ENCODE measurements around the gene CPOX. TPM values are rescaled to one million over a fixed set of nuclear protein-coding genes. Genes with fewer than 3 reads are reported as not detected.
"Not testable (repeated sequence)": the region's sequence is repeated elsewhere in the genome, so short reads cannot be mapped to it uniquely, and the experiment has no call there.

Gene CPOX
- total RNA-seq: 10 to 100 TPM; 71.6 to 88.5 TPM

GRCh38 chr3:98593046-98593936, at the start of gene CPOX:
Gene CPOX, minus strand, starts transcription at chr3:98593611. Its CDS starts 107 bp downstream, at chr3:98593504.
- no peaks in the 10 kb centered on the region for H3K9me3 Mint-ChIP-seq (ENCODE audit: low read depth)
- peak; percentile 94 for DNase-seq
- no peaks in the 10 kb centered on the region for H3K27me3 Mint-ChIP-seq
- peak; percentile 98 for ATAC-seq
- peak within 1 kb of the TSS; percentile 99 for H3K27ac Mint-ChIP-seq
- peaks cover 46% of the 10 kb centered on the region for H3K4me1 Mint-ChIP-seq
- CTCF ChIA-PET: interaction anchor here (0.6 to 3.3 kb wide), 14 partner anchors 8 to 765 kb away, joined by 3 to 12 read pairs (median 4); no protein-coding TSS in a partner anchor
- peak within 1 kb of the TSS; percentile 99 for H3K4me3 Mint-ChIP-seq
- peaks cover 36% of the 10 kb centered on the region for H3K36me3 Mint-ChIP-seq

DNA sequence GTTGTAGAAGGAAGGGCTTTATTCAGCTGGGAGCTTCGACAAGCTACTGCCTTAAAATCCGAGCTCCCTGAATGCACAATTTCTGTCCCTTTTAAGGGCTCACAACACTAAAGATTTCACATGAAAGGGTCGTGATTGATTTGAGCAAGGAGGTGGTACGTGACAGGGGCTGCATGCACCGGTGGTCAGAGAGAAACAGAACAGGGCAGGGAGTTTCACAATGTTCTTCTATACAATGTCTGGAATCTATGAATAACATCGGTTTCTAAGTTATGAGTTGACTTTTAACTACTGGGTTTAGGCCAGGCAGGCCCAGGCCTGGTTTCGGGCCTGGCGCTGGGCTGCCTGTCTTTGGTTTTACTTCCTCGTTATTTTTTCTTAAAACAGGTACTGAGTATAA, 49.4 kb upstream of the CPOX start:
- DNase-seq; ATAC-seq; H3K9me3 Mint-ChIP-seq (ENCODE audit: low read depth); H3K27ac Mint-ChIP-seq; H3K4me1 Mint-ChIP-seq; CTCF ChIA-PET; H3K36me3 Mint-ChIP-seq; H3K4me3 Mint-ChIP-seq: not testable (repeated sequence)
- H3K27me3 Mint-ChIP-seq: peaks cover 18% of the 10 kb centered on the region

DNA sequence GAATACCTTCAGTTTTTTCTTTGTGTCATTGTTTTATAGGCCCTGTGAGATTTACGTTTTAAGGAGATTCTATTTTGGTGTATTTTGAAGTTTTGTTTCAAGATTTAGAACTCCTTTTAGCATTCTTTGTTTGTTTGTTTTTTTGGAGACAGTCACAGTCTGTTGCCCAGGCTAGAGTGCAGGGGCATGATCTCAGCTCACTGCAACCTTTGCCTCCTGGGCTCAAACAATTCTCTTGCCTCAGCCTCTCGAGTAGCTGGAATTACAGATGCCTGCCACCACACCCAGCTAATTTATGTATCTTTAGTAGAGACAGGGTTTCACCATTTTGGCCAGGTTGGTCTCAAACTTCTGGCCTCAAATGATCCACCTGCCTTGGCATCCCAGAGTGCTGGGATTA, 48.3 kb upstream of the CPOX start:
- H3K9me3 Mint-ChIP-seq (ENCODE audit: low read depth); H3K4me3 Mint-ChIP-seq; CTCF ChIA-PET; DNase-seq; H3K27ac Mint-ChIP-seq; ATAC-seq; H3K4me1 Mint-ChIP-seq; H3K36me3 Mint-ChIP-seq: not testable (repeated sequence)
- peaks cover 18% of the 10 kb centered on the region for H3K27me3 Mint-ChIP-seq

DNA sequence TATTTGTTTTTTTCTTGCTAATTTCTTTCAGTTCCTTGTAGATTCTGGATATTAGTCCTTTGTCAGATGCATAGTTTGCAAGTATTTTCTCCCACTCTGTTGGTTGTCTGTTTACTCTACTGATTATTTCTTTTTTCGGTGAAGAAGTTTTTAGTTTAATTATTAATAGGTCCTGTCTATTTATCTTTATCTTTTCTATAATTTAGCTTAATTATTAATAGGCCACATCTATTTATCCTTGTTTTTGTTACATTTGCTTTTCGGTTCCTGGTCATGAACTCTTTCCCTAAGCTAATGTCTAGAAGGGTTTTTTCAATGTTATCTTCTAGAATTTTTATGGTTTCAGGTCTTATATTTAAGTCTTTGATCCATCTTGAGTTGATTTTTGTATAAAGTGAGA, 45.1 kb upstream of the CPOX start:
- H3K9me3 Mint-ChIP-seq (ENCODE audit: low read depth); H3K27ac Mint-ChIP-seq; H3K4me3 Mint-ChIP-seq; H3K36me3 Mint-ChIP-seq; DNase-seq; ATAC-seq; H3K4me1 Mint-ChIP-seq; CTCF ChIA-PET: not testable (repeated sequence)
- H3K27me3 Mint-ChIP-seq: peaks cover 18% of the 10 kb centered on the region

DNA sequence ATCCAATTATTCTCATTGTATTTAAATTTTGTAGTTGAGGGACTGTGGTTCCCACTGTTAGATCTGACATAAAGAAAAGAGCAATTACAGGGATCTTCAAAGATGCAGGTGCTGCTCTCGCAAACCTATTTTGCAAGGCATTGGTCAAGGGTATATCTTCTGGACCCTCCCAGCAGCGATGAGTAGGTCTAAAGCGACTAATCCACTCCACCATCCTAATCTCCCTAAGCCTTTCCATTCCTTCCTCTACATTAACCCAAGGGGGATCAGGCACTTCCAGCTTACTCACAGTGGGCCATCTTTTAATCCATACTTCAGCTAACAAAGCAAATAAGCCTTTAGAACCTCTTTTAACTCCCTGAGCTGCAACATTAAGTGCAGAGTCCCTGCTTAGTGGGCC, 37.0 kb upstream of the CPOX start:
- CTCF ChIA-PET: interaction anchor here (0.5 kb wide), 1 partner anchor 101 kb away, joined by 3 read pairs; no protein-coding TSS in a partner anchor
- H3K27ac Mint-ChIP-seq: no peak overlapping the region

GRCh38 chr3:98628317-98628716, 34.9 kb upstream of the CPOX start:
- no peaks in the 10 kb centered on the region for H3K9me3 Mint-ChIP-seq (ENCODE audit: low read depth)
- H3K4me3 Mint-ChIP-seq: no peak overlapping the region
- ATAC-seq (no peak), DNase-seq (no peak)
- no peaks in the 10 kb centered on the region for H3K36me3 Mint-ChIP-seq
- CTCF ChIA-PET: no interaction called here
- H3K4me1 Mint-ChIP-seq: no peaks in the 10 kb centered on the region
- H3K27ac Mint-ChIP-seq: no peak overlapping the region
- H3K27me3 Mint-ChIP-seq: no peaks in the 10 kb centered on the region

More for the DNA sequence above, 37.0 kb upstream of the CPOX start:
- Mint-ChIP-seq H3K4me3 (no peak overlapping the region), H3K4me1 (no peaks in the 10 kb centered on the region), H3K27me3 (no peaks in the 10 kb centered on the region), H3K36me3 (no peaks in the 10 kb centered on the region), H3K9me3 (ENCODE audit: low read depth) (no peaks in the 10 kb centered on the region)
- ATAC-seq (no peak), DNase-seq (no peak)

- Mint-ChIP-seq H3K36me3 (no peaks in the 10 kb centered on the region), H3K27me3 (no peaks in the 10 kb centered on the region), H3K4me3 (no peak overlapping the region), H3K9me3 (ENCODE audit: low read depth) (no peaks in the 10 kb centered on the region), H3K27ac (no peak overlapping the region), H3K4me1 (no peaks in the 10 kb centered on the region)
- no peak for DNase-seq
- CTCF ChIA-PET: interaction anchor here (0.8 to 1.3 kb wide), 2 partner anchors 24 to 700 kb away, joined by 3 read pairs; no protein-coding TSS in a partner anchor
- ATAC-seq: no peak
Measured at GRCh38 chr3:98626151-98626550, 32.7 kb upstream of the CPOX start.

DNA sequence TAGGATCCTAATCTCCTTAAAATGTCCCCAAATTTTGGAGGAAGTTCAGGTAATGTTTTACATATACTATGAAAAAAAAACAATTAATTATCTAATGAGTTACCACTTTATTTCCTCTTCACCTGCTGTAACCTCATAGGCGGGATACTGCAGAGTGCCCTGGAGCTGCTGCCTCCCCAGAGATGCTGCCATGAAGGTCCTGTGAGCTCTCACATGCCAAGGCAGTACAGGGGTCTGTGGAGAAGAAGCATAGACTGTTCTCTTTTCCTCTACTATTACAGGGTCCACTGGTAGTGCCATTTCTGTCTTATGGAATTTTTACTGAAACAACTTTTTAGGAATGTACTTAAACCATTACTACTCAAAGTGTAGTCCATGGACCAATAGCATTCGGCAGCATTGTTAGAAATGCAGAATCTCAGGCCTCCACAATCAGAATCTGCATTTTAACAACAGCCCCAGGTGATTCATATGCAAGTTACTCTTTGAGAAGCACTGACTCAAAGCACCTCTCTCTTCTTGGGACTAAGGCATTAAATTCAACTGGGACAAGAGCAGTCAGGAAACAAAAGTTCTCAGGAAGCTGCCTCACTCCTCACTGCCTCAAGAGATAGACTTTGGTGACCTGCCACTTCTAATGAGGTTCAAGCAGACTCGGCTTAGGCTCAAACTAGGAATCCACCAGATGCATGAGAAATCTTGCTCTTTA, 30.3 kb upstream of the CPOX start:
- CTCF ChIA-PET: interaction anchor here (1.0 kb wide), 1 partner anchor 22 kb away, joined by 3 read pairs; no protein-coding TSS in a partner anchor
- Mint-ChIP-seq H3K9me3 (ENCODE audit: low read depth) (no peaks in the 10 kb centered on the region), H3K36me3 (no peaks in the 10 kb centered on the region), H3K4me3 (no peak overlapping the region), H3K4me1 (no peaks in the 10 kb centered on the region), H3K27ac (no peak overlapping the region), H3K27me3 (no peaks in the 10 kb centered on the region)
- no peak for ATAC-seq
- no peak for DNase-seq

DNA sequence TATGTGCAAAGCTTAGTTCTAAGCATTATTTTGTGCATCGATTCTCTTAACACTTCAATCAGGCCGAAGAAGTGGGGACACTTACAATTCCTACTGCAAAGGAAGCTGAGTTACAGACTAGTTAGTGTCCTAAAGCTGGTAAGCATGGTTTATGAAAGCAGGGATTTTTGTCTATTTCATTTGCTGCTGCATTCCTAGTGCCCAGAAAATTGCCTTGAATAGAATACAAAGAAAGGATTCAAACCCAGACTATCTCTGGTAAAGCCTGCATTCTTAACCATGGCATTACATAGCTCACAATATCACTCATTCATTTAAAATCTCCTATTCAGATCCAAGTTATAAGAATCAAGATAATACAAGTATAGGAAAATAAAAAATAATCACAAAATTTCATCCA, 24.4 kb upstream of the CPOX start:
- H3K27me3 Mint-ChIP-seq: no peaks in the 10 kb centered on the region

DNA sequence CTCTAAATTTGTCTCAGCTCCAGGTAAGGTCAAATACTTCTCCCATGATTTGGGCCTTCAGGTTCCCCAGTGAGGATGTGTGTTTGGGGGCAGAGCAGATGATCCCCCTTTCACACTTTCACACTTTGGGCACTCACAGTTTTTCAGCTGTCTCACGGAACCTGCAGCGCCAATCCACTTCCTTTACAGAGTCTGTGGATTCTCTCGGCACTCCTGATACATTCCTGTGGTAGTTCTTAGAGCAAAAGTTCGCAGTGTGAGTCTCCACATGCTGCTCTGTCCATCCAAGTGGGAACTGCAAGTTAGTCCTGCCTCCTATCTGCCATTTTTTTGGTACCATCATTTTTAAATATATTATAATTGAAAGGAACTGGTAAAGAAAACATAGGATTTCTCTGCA, 20.2 kb upstream of the CPOX start:
- ATAC-seq: no peak
- Mint-ChIP-seq H3K4me3 (no peak overlapping the region), H3K36me3 (no peaks in the 10 kb centered on the region), H3K9me3 (ENCODE audit: low read depth) (no peaks in the 10 kb centered on the region), H3K27me3 (peaks cover 9% of the 10 kb centered on the region), H3K4me1 (no peaks in the 10 kb centered on the region), H3K27ac (no peak overlapping the region)
- no peak for DNase-seq
- CTCF ChIA-PET: interaction anchor here (1.2 to 2.6 kb wide), 2 partner anchors 11 to 87 kb away, joined by 3 to 10 read pairs; no protein-coding TSS in a partner anchor

More for the DNA sequence above, 24.4 kb upstream of the CPOX start:
- H3K27ac Mint-ChIP-seq: no peak overlapping the region
- H3K9me3 Mint-ChIP-seq (ENCODE audit: low read depth): no peaks in the 10 kb centered on the region
- H3K36me3 Mint-ChIP-seq: no peaks in the 10 kb centered on the region
- no peak overlapping the region for H3K4me3 Mint-ChIP-seq
- ATAC-seq: no peak
- H3K4me1 Mint-ChIP-seq: no peaks in the 10 kb centered on the region
- no peak for DNase-seq
- CTCF ChIA-PET: no interaction called here

GRCh38 chr3:98612996-98613517, 19.6 kb upstream of the CPOX start:
- no peaks in the 10 kb centered on the region for H3K9me3 Mint-ChIP-seq (ENCODE audit: low read depth)
- no peak overlapping the region for H3K4me3 Mint-ChIP-seq
- peaks cover 9% of the 10 kb centered on the region for H3K27me3 Mint-ChIP-seq
- DNase-seq (no peak), ATAC-seq (no peak)
- H3K4me1 Mint-ChIP-seq: no peaks in the 10 kb centered on the region
- CTCF ChIA-PET: interaction anchor here (1.0 to 2.6 kb wide), 3 partner anchors 10 to 17 kb away, joined by 3 to 10 read pairs (median 4); no protein-coding TSS in a partner anchor
- H3K27ac Mint-ChIP-seq: no peak overlapping the region
- no peaks in the 10 kb centered on the region for H3K36me3 Mint-ChIP-seq

GRCh38 chr3:98612587-98612986, 19.2 kb upstream of the CPOX start:
- H3K27ac Mint-ChIP-seq: no peak overlapping the region
- CTCF ChIA-PET: interaction anchor here (1.0 to 2.6 kb wide), 3 partner anchors 10 to 16 kb away, joined by 3 to 10 read pairs (median 4); no protein-coding TSS in a partner anchor
- H3K36me3 Mint-ChIP-seq: no peaks in the 10 kb centered on the region
- no peak overlapping the region for H3K4me3 Mint-ChIP-seq
- no peaks in the 10 kb centered on the region for H3K4me1 Mint-ChIP-seq
- H3K9me3 Mint-ChIP-seq (ENCODE audit: low read depth): no peaks in the 10 kb centered on the region
- peaks cover 9% of the 10 kb centered on the region for H3K27me3 Mint-ChIP-seq
- ATAC-seq (no peak), DNase-seq (no peak)

- peaks cover 19% of the 10 kb centered on the region for H3K27me3 Mint-ChIP-seq
- H3K36me3 Mint-ChIP-seq: no peaks in the 10 kb centered on the region
- no peak overlapping the region for H3K4me3 Mint-ChIP-seq
- no peaks in the 10 kb centered on the region for H3K4me1 Mint-ChIP-seq
- H3K9me3 Mint-ChIP-seq (ENCODE audit: low read depth): no peaks in the 10 kb centered on the region
- no peak for DNase-seq
- CTCF ChIA-PET: no interaction called here
- ATAC-seq: no peak
- H3K27ac Mint-ChIP-seq: no peak overlapping the region
Measured at GRCh38 chr3:98608029-98608428, 14.6 kb upstream of the CPOX start.

Data from activated CD8-positive, alpha-beta memory T cell treated with anti-CD3 and anti-CD28 coated beads, Interleukin-2, amount 10 ng/mL, durations not matched to agents 7 days and 5 days (primary cell).